M059J (cell line): ENCODE measurements around the gene HDGFL3. TPM values are rescaled to one million over a fixed set of nuclear protein-coding genes. Genes with fewer than 3 reads are reported as not detected.
"Not testable (repeated sequence)": the region's sequence is repeated elsewhere in the genome, so short reads cannot be mapped to it uniquely, and the experiment has no call there.

Source experiments
- DNase-seq: peaks from one replicate; pipeline ENCODE4 v3.0.0-alpha.2; 2012; ENCODE audit warnings: low read depth
- total RNA-seq: library from RNA; depleted of rRNA; stranded (reverse); fragments of >200 nt; shearing (Covaris generic); gene quantifications from 2 replicates; pipeline ENCODE4 v1.2.3, GENCODE V29; 2014; rRNA removed

Gene HDGFL3
- total RNA-seq, 1 experiment from 2014 or later: 37.8 TPM

DNA sequence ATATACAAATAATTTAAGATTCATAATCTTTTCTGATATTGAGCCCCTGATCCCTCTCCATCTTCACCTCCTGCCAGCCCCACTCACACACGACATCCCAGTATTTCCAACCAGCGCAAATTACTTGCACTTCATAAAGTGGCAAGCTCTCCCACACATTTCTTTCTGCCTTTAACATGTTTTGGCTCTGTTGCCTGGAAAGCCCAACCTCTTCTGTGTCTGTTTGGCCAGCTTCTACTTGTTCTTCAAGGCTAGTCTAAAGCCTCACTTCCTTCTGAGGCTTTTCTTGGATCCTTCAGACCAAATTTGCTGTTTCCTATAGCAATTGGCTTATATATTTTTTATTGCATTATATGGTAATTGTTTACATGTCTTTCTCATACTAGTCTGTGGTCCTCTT lies 105.3 kb downstream of the HDGFL3 start:
- DNase-seq: no peak

DNA sequence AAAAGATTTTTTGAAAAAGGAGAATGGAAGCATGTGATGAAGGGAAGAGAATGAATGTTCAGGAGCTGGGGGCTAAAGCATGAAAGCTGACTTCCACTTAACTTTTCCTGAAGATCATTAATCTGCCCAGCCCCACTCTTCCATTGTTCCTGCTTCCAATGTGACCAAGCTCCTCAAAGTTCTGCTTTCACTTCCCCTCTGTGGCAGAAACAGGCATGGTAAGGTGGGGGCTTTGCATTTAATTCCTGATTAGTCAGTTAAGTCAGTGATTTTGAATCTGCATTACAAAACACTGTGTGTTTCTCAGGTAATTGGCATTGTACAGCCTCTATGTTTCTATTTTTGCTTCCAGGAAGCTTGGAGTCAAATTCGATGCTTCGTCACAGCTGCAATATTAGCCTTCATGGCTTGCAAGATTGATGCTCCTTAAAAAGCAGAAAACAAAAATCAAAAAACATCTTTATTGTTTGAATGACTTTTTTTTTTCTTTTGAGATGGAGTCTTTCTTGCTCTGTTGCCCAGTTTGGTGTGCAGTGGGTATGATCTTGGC lies 107.5 kb downstream of the HDGFL3 start:
- DNase-seq: no peak

DNA sequence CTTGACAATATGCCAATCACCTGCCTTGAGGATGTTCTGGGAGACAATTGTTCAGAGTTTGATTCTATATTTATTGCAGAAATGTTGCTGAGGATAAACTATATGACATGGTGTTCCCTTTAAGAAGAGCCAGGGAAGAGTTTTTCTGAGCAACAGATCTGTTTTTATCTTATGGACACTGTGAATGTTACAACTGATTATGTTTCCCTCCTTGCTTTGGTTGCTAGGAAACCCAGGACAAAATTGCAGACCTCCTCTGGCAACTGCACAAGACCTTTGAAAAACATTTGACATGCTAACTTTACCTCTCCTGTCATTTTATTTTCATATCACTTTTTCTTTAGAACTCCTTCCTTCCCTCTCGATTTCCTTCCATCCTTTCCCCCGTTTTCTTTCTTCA lies 108.3 kb downstream of the HDGFL3 start:
- no peak for DNase-seq

DNA sequence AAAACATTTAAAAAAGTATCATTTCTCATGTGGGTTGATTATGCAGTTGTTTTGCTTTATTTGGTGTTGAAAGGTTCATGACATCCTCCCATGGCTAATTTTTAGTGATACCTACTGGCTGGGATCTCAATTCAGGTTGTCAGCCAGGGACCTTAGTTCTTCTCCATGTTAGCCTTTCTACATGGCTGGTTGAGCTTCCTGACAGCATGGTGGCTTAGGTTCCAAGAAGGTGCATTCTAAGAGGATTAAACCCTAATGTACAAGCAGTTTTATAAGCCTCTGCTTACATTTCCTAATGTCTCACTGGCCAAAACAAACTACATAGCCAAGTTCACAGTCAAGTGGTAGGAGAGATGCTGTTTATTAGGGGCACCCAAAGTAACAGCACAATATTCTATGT lies 109.5 kb downstream of the HDGFL3 start:
- DNase-seq: no peak

DNA sequence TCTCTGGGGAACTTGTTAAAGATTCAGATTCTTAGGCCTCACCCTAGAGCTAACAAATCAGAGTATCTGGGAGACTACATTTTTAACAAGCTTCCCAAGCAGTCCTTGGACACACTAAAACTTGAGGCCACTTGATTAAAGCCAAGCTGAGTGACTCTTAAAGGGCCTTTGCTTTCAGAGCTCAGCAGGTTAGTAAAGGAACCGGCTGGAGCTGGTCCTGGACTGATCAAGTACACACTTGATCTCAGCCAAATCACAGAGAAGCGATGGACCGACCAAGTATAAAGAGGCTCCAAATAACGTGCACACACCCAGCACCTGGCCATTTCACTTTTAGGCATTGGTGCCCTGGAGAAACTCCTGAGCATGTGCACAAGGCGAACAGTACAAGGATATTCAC lies 113.0 kb downstream of the HDGFL3 start:
- no peak for DNase-seq

DNA sequence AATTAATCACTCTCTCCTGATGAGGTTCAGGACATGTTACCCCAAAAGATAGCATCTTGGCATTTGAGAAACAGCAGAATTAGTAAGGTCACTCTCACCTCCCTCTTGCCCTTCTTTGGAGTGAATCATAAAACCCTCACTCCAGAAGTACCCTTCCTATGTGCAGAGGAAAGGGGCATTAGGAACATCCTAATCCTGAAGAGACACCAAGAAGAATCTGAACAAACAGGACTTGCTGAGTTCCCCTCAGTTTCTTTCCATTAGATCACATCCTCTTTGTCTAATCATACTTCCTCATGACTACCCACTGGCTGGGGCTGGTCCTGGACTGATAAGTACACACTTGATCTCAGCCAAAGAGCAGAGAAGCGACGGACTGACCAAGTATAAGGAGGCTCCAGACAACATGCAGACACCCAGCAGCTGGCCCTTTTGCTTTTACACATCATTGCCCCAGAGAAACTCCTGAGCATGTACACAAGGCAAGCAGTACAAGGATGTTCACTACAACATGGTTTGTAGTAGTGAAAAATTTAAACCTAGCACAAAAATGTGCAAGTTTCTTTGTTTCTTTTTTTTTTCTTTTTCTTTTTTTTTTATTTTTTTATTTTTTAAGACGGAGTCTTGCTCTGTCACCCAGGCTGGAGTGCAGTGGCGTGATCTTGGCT lies 115.2 kb downstream of the HDGFL3 start:
- no peak for DNase-seq

DNA sequence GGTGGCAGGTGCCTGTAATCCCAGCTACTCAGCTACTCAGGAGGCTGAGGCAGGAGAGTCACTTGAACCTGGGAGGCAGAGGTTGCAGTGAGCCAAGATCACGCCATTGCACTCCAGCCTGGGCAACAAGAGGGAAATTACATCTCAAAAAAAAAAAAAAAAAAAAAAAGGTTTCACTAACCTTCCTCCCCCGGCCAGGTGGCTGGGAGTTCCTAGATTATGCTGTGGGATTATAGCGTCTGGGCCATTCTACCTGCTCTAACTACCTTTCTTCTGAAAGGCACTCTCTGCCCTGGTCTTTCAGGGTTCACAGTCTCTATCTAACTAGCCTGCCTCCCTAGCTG lies 115.7 kb downstream of the HDGFL3 start:
- not testable (repeated sequence) for DNase-seq

DNA sequence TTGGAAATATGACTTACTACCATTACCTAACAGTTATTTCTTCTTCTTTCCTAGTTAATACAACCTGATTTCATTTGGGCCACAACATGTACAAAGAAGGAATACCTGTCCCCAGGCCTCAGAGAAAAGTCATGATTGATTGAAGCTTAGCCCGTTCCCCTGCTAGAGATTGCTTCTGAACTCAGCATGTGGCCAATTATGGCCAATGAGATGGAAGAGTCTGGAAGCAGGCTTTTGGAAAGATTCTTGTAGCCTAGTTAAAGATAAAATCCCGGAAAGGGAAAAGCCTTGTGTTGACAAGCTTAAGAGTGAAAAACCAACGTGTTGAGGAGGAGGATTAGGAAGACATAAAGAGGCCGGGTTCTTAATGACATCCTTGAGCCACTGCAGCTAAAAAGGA lies 117.2 kb downstream of the HDGFL3 start:
- no peak for DNase-seq

DNA sequence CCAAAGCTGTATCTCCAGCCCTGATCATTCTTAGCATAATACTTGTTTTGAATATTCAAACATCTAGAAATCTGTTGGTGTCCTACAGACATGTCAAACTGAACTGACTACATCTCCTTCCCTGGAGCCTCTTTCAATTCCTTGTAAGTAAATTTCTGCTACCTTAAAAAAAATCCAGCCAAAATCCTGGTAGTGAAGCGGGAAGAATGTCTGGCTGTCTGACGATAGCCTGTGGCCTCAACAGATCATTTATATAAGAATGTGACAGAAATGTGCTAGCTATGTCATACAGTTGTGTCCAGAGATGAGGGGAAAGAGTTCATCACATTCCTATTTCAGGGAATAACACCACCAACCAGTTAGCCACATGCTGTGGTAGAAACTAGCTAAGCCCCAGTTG lies 118.7 kb downstream of the HDGFL3 start:
- no peak for DNase-seq

DNA sequence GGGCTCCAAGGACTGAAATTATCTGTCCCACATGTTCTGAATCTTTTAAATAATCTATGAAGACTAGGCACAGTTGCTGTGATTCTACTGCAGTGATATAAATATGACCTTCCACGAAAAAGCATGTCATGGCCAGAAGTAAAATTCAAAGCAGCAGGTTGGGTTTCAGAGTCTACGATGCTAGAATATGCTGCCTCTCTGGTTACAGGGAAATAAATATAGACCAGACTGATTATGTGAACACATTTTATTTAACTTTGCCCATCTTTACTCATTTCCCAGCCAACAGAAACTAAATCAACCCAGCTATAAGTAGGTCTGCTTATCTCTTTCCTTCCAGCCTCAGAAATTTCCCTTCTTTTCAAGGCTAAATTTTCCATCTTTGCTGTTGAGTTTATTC lies 120.0 kb downstream of the HDGFL3 start:
- DNase-seq: no peak

DNA sequence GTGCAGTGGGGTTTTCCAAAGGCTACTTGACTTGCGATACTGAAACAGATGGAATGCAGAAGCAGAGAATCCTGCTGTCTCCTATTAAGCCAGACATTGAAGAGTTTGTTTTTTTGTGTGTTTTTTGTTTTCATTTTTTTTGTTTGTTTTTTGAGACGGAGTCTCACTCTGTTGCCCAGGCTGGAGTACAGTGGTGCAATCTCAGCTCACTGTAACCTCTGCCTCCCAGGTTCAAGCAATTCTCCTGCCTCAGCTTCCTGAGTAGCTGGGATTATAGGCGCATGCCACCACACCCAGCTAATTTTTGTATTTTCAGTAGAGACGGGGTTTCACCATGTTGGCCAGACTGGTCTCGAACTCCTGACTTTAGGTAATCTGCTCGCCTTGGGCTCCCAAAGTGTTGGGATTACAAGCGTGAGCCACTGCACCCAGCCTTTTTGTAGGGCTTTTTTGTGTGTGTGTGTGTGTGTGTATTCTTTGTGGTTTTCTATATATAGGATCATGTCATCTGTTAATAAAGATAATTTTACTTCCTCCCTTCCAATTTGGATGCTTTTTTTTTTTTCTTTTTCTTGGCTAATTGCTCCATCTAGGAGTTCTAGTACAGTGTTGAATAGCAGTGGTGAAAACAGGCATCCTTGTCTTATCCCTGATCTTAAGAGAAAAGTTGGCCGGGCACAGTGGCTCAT lies 121.6 kb downstream of the HDGFL3 start:
- DNase-seq: not testable (repeated sequence)

DNA sequence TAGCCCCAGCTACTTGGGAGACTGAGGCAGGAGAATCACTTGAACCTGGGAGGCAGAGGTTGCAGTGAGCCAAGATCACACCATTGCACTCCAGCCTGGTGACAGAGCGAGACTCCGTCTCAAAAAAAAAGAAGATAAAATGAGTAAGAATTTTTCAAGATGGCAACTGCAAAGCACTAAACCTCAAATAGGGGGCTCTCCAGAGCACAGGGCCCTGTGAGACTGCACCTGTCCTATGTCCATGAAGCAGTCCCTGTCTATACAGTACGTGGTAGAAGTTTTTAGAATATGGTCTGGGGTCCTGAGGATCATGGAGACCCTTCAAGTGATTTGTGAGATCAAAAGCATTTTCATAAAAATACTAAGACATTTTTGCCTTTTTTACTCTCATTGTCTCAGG lies 122.2 kb downstream of the HDGFL3 start:
- DNase-seq: not testable (repeated sequence)

DNA sequence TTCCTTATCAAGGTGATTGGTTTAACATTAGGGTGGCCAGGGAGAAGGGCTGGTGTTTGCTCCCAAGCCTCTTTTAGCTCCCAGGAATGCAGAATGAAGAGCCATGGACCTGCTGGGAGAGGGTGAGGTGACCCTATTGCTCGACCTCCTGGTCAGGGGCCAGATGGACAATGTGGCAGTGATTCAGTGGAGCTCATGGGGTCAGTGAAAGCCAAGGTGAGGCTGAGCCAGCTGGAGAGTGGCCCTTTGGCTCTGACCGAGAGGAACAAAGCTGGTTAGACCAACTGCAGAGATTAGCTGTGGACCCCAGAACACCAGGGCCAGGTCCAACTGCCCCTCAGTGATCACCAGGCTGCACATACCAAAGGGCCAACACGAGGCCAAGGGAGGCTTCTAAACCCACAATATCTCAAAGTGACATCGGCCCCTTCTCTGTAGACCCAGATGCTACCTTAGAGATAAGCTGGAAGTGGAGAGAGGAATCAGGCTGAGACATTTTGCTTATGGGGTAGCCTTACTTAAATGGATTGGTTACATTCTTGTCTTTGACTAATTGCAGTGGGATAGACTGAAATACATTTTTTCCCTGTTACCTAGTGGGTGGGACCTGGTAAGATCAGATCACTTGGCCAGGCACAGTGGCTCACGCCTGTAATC lies 124.8 kb downstream of the HDGFL3 start:
- DNase-seq: no peak

DNA sequence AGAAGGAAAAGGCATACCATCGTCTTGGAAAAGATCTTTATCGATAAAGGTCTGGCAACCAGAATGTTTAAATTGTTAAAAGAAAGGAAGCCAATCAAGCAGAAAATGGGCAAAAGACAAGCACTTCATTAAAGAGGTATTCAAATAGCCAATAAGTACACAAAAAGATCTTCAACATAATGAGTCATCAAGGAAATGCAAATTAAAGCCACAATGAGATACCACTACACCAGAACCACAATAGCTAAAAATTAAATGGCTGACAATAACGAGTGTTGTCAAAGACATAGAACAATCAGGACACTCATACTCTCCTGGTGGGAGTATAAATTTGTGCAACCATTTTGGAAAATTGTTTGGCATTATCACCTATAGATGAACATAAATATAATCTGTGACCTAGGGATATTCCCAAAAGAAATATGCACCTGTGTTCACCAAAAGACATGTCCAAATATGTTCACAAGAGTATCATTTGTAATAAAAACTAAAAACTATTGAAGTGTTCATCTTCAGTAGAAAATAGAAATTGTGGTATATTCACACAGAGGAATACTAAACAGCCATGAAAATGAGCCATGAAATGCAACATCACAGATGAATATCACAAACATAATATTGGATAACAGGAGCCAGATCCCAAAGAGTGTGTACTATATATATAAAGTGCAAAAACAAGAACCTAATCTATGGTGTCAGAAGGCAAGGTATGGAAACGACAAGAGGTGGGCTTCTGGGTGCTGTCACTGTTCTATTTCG lies 126.2 kb downstream of the HDGFL3 start:
- no peak for DNase-seq

DNA sequence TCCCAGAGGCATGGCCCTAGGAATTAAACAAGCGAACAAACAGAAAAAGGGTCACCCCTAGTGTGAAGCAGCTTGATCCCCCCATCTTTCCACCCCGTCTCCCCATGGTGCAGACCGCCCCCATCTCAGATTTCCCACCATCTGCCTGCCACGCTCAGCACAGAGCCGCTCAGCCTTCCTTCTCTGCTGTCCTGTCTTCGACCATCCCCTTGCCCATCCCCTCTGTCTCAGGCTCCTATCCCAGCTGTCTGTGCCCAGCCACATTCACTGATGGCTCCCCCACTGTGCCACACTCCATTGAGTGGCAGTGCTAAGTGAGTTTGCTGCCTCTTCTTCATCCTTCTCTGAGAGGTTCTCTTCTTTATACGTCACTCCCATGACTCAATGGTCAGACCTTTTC lies 128.9 kb downstream of the HDGFL3 start:
- DNase-seq: no peak

Other genes with a start within 250 kb of the HDGFL3 start
- gene RAMAC, start 221.6 kb downstream of the HDGFL3 start, total RNA-seq: 40.7 and 44.8 TPM in 2 replicates
- 12.0 and 15.3 TPM in 2 replicates for gene C15orf40, start 196.2 kb downstream of the HDGFL3 start, total RNA-seq
- gene BTBD1, start 140.6 kb downstream of the HDGFL3 start, total RNA-seq: 82.6 and 102 TPM in 2 replicates
- 0.52 and 1.1 TPM in 2 replicates for gene TM6SF1, start 100.2 kb downstream of the HDGFL3 start, total RNA-seq
- not detected in 2 replicates for gene BNC1, start 76.8 kb upstream of the HDGFL3 start, total RNA-seq
- gene SH3GL3, start 239.5 kb upstream of the HDGFL3 start, total RNA-seq: 0.27 TPM in 1 of 2 replicates, not detected in the other